Measurements from ENCODE around the gene ZDHHC1. TPM values are rescaled to one million over a fixed set of nuclear protein-coding genes. Genes with fewer than 3 reads are reported as not detected.

The ZDHHC1 gene
- total and polyA plus RNA-seq, 2 donors (not counting 3 experiments of a cell fraction or from before 2014, with no cell fraction given), result 11.4 to 14.4 TPM

- intact Hi-C loops (cut with micrococcal nuclease), result loop anchor here (1.0 to 5.0 kb wide), 3 partner anchors 21 to 75 kb away; partner anchors contain the start of gene TPPP3
- H3K9ac ChIP-seq (replicated peaks; ENCODE audit: extremely low read depth, insufficient read depth, low read length), result no peak overlapping the region
- DNase-seq (ENCODE audit: low read depth, low spot score), result peak; percentile 40
- H3K9me3 ChIP-seq (replicated peaks; ENCODE audit: control insufficient read depth, insufficient read depth, low read length), result no peaks in the 10 kb centered on the region
- no peak for TF ChIP-seq JUN (IDR thresholded peaks at IDR 0.05; ENCODE audit: borderline replicate concordance, insufficient read depth, insufficient read length, low read depth)
- no peak for TF ChIP-seq GATA2 (IDR thresholded peaks at IDR 0.05; ENCODE audit: insufficient read depth, insufficient read length, low read depth, low read length)
- no peak for TF ChIP-seq MYC (IDR thresholded peaks at IDR 0.05; ENCODE audit: low read depth, low read length)
- no peak for TF ChIP-seq FOS (IDR thresholded peaks at IDR 0.05; ENCODE audit: borderline replicate concordance, insufficient read depth, low read length)
- peak in 1 of 2 donors; percentile 39 for TF ChIP-seq CTCF (IDR thresholded peaks at IDR 0.05; ENCODE audit: extremely low read depth in 1 of 2, insufficient read depth in 1 of 2, low read depth in 1 of 2, low read length in 2 of 2)
- no peak overlapping the region for H3K4me2 ChIP-seq (ENCODE audit: insufficient read depth, low read length)
- no peaks in the 10 kb centered on the region for H3K36me3 ChIP-seq (ENCODE audit: control insufficient read depth in 2 of 2, extremely low read depth in 1 of 2, insufficient read depth in 2 of 2, low read length in 2 of 2)
- FAIRE-seq, result peak; percentile 55
- no peaks in the 10 kb centered on the region for H3K79me2 ChIP-seq (ENCODE audit: control insufficient read depth, insufficient read depth, low read length)
- no peaks in the 10 kb centered on the region for H4K20me1 ChIP-seq (replicated peaks; ENCODE audit: control insufficient read depth, extremely low read depth, insufficient read depth, low read length)
- H3K27me3 ChIP-seq (ENCODE audit: control insufficient read depth in 2 of 2, insufficient read depth in 2 of 2, low read length in 2 of 2), result peaks cover 3 to 17% of the 10 kb centered on the region in 2 experiments
- no peaks in the 10 kb centered on the region for H3K4me1 ChIP-seq (ENCODE audit: control insufficient read depth, extremely low read depth, insufficient read depth, low read length)
- BruUV-seq (replicated peaks), result no TSS peak
- no peak overlapping the region for H3K27ac ChIP-seq (ENCODE audit: insufficient read depth, low read depth, low read length)
- ChIA-PET POLR2A (no interaction called here), CTCF (interaction anchor here (1.0 to 2.9 kb wide), 14 partner anchors 8 to 112 kb away, joined by 3 to 21 read pairs (median 8); partner anchors contain the start of genes HSD11B2 and TPPP3)
- no peaks in the 10 kb centered on the region for H3K9me1 ChIP-seq (replicated peaks; ENCODE audit: control insufficient read depth, extremely low read depth, insufficient read depth, low read length)
- dilution Hi-C loops (cut with MboI; ENCODE audit: extremely low pct_ligation_motif_present, low sequenced_read_pairs), result no loop called here
- H2AFZ ChIP-seq (ENCODE audit: low read depth, low read length), result no peak overlapping the region
- H3K4me3 ChIP-seq (replicated peaks in 1 of 3; ENCODE audit: insufficient read depth in 1 of 3, low read depth in 1 of 3, low read length in 3 of 3), result no peak overlapping the region
Measured at GRCh38 chr16:67372664-67373063, 43.6 kb downstream of the ZDHHC1 start.
